ENCODE results near the gene TBCE. TPM values are rescaled to one million over a fixed set of nuclear protein-coding genes. Genes with fewer than 3 reads are reported as not detected.

TBCE gene
- total RNA-seq, 1 donor from 2014 or later = 15.2 TPM

- intact Hi-C loops (cut with DNase I) = no loop called here
- DNase-seq (ENCODE audit: low spot score) = no peak
Observed at GRCh38 chr1:235404190-235404589, 37.0 kb downstream of the TBCE start.

DNA sequence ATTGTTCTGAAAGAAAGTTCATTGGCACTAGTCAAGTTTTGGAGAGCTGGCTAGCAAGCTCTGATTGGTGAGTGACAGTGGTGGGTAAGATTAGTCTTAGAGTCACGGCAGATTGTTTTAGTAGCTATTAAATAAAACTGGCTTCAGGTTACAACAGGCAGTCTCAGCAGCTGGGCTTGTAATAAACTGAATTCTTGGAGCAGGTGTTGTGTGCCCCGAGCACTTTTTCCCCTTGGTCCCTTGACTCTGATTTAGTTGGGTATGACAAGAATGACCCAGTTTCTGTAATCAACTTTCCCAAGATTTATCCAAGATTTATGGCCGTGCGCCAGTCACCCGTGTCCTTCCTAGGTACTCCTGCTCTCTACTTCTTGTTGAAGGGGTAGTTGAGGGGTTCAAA, 40.2 kb downstream of the TBCE start:
- intact Hi-C loops (cut with DNase I) = no loop called here
- no peak for DNase-seq (ENCODE audit: low spot score)

DNA sequence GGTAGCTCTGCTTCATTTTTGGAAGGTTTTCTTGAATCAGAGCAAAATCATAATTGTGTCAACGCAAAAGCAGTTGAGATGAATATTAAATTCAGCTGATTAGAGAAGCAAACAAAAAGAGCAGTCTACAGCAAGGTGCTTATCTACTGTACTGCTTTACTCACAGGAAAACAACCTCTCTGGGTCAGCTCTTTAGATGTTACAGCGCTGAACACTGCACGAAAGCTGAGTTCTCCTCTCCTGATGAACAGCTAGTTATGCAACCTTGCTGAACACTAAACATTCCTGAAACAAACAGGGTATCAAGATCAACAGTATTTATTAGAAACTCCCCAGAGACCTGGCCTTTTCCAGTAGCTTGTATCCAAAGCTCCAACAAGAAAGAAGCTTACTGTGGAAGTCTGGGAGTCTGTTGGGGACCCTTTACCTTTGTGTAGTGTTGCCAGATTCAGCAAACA, 41.3 kb downstream of the TBCE start:
- intact Hi-C loops (cut with DNase I) = no loop called here
- no peak for DNase-seq (ENCODE audit: low spot score)

DNA sequence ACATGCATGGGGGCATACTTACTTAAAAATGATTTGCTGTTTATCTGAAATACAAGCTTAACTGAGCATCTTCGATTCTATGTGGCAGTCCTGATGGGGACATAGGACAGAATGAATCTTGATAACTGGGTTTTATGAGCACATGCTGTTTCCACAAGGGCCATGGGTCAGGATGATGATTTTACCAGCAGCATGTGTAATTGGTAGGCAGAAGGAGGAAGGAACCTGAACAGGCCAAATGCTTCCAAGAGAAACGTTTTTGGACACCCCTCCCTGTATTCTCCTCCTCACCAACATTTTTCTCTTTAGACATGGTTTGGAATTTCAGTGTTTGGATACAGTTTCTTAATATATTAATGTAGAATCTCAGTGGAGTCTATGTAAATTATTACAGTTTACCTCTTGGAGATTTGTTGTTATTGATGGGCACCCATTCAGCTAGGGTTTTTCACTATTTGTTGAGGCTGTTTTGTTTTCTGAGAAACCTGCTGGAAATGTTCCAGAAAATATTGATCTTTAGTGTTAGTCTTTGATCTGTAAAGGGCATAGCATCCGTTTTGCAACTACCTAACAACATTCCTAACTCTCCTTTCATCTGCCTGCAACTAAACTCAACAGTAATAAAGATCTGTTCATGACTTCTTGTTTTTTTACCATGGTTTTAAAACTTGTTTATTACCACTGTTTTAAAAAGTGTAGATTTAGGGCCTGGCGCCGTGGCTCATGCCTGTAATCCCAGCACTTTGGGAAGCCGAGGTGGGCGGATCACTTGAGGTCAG, 42.0 kb downstream of the TBCE start:
- intact Hi-C loops (cut with DNase I) = no loop called here
- no peak for DNase-seq (ENCODE audit: low spot score)

DNA sequence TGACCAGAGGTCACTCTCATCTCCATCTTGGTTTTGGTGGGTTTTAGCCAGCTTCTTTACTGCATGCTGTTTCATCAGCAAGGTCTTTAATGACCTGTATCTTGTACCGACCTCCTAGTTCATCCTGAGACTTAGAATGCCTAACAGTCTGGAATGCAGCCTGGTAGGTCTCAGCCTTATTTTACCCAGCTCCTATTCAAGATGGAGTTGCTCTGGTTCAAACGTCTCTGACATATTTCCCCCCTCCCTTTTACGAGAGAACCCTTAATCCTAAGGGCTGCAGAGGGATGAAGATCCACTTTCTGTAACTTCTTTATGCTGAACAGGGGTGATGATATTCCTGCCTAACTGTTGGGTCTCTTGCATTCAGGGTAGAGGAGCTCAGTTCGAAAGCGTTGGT, 43.2 kb downstream of the TBCE start:
- intact Hi-C loops (cut with DNase I) = loop anchor here (10.0 kb wide), 2 partner anchors 46 to 306 kb away; partner anchors contain the start of gene TBCE
- no peak for DNase-seq (ENCODE audit: low spot score)

DNA sequence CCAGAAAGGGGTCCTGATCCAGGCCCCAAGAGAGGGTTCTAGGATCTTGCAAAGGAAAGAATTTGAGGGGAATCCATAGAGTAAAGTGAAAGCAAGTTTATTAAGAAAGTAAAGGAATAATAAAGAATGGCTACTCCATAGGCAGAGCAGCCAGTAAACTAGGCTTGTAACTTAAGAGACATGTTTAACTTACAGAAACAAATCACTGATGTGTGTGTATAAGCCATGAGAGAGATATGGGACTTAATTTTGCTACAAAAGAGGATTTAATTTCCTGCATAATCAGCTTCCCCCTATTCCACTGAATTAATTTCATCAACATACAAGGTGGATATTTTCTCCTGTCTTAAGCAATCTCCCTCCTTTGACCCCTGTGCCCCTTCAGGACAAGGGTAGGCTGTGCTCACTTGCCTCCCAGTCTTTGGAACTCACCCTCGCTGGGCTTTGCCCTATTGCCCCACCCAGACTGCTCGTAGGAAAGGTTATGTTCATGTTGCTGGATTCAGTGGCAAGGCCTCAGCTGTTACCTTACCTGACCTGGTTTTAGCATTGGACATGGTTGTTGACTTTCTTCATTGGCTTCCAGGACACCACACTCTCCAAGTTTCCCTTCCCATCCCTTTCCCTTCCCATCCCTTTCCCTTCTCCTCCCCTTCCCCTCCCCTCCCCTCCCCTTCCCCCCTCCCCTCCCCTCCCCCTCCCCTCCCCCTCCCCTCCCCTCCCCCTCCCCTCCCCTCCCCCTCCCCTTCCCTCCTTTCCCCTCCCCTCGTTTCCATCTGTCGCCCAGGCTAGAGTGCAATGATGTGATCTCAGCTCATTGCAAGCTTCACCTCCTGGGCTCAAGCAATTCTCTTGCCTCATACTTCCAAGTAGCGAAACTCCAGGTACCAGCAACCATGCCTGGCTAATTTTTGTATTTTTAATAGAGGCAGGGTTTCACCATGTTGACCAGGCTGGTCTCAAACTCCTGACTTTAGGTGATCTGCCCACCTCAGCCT, 44.6 kb downstream of the TBCE start:
- DNase-seq (ENCODE audit: low spot score) = no peak
- intact Hi-C loops (cut with DNase I) = loop anchor here (10.0 kb wide), 2 partner anchors 47 to 307 kb away; partner anchors contain the start of gene TBCE

GRCh38 chr1:235415008-235415904, 48.0 kb downstream of the TBCE start:
- intact Hi-C loops (cut with DNase I) = loop anchor here (5.0 to 10.0 kb wide), 3 partner anchors 50 to 310 kb away; partner anchors contain the start of genes ARID4B, GGPS1 and TBCE
- no peak for DNase-seq (ENCODE audit: low spot score)

- no peak for DNase-seq (ENCODE audit: low spot score)
- intact Hi-C loops (cut with DNase I) = loop anchor here (2.0 to 10.0 kb wide), 4 partner anchors 52 to 312 kb away; partner anchors contain the start of genes ARID4B, GGPS1 and TBCE
Observed at GRCh38 chr1:235416662-235417049, 49.4 kb downstream of the TBCE start.

- intact Hi-C loops (cut with DNase I) = loop anchor here (2.0 to 10.0 kb wide), 4 partner anchors 52 to 312 kb away; partner anchors contain the start of genes ARID4B, GGPS1 and TBCE
Observed at GRCh38 chr1:235417086-235417697, 50.0 kb downstream of the TBCE start.

GRCh38 chr1:235421751-235422150, 54.5 kb downstream of the TBCE start:
- intact Hi-C loops (cut with DNase I) = no loop called here

More at GRCh38 chr1:235417086-235417697, 50.0 kb downstream of the TBCE start:
- no peak for DNase-seq (ENCODE audit: low spot score)

GRCh38 chr1:235423214-235423652, 56.0 kb downstream of the TBCE start:
- intact Hi-C loops (cut with DNase I) = no loop called here

More at GRCh38 chr1:235421751-235422150, 54.5 kb downstream of the TBCE start:
- DNase-seq (ENCODE audit: low spot score) = no peak

GRCh38 chr1:235424092-235424491, 56.9 kb downstream of the TBCE start:
- intact Hi-C loops (cut with DNase I) = no loop called here
- DNase-seq (ENCODE audit: low spot score) = no peak

More at GRCh38 chr1:235423214-235423652, 56.0 kb downstream of the TBCE start:
- DNase-seq (ENCODE audit: low spot score) = no peak

DNA sequence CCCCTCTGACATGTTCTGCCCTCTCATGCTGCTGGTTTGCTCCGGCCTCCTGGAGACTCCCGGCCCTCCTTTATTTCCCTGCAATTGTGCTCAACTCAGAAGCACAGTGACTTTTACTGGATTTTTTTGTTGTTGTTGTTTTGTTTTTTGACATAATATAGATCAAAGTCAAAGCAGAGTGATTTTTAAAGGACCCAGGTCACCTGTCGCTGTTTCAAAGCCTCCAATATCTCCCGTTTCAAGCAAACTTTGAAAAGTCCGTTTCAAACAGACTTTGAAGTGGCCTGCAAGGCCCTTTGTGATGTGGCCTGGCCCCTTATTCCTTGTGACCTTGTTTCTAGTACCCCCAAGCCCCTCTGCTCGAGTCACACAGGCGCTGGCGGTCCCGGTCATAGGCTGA, 58.1 kb downstream of the TBCE start:
- intact Hi-C loops (cut with DNase I) = no loop called here
- no peak for DNase-seq (ENCODE audit: low spot score)

DNA sequence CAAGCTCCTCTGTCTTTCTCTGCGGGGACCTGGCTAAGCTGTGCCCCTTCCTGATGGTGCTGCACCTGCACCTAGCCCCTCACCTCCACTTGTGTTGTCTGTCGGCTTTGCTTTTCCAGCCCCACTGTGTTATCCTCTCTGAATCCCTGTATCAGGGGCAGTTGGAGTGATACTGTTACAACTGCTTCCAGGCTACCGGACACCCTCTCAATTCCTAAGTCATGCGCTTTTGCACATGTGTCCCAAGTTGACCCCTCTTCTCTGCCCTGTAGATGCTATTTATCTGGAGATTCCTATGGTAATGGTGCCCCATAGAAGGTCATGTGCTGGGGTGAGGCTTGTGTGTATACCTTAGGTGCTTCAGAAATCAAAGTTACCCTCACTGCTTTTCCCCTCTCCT, 58.9 kb downstream of the TBCE start:
- intact Hi-C loops (cut with DNase I) = no loop called here
- DNase-seq (ENCODE audit: low spot score) = no peak

GRCh38 chr1:235426680-235427079, 59.5 kb downstream of the TBCE start:
- intact Hi-C loops (cut with DNase I) = no loop called here
- no peak for DNase-seq (ENCODE audit: low spot score)

DNA sequence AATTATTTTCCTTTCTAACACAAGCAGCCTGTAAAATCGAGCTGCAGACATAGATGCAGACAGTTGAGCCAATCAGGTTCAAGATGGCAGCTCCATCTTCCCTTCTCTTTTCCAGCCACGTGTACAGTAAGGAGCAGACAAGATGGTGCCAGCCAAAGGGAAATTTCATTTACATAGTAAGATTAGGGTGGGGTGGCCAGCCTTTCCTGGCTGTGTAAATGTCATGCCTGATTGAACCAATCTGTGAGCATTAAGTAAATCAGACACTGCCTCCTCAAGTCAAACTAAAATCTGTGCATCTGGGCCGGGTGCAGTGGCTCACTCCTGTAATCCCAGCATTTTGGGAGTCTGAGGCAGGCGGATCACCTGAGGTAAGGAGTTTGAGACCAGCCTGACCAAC, 60.2 kb downstream of the TBCE start:
- no peak for DNase-seq (ENCODE audit: low spot score)
- intact Hi-C loops (cut with DNase I) = no loop called here

GRCh38 chr1:235429143-235429542, 61.9 kb downstream of the TBCE start:
- intact Hi-C loops (cut with DNase I) = no loop called here
- no peak for DNase-seq (ENCODE audit: low spot score)

DNA sequence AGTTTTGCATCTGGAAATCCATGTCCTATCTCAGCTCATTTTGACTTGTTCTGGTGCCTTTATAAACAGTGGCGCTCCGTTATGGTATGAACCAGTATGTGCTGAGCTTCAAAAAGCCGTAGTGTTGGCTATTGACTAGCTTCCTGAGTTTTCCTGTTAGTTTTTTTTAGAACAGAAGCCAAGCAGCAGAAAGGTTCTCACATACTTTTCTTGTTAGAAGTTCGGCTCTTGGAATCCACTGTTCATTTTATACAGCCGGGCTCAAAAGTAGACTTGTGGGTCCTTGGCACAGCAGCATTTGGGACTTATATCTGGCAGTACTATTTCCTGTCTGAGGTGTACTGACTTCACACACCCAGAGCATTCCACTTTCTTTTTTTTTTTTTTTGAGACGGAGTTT, 63.8 kb downstream of the TBCE start:
- DNase-seq (ENCODE audit: low spot score) = no peak
- intact Hi-C loops (cut with DNase I) = no loop called here

Data from cardiac septum (tissue), 1 donor.